Hindlimb muscle (tissue), 1 donor: Measurements from ENCODE around the gene KBTBD2. TPM values are rescaled to one million over a fixed set of nuclear protein-coding genes. Genes with fewer than 3 reads are reported as not detected.
A peak's percentile ranks its signal among the peaks of the same experiment; 100 is the strongest.
"Not testable (repeated sequence)": the region's sequence is repeated elsewhere in the genome, so short reads cannot be mapped to it uniquely, and the experiment has no call there.

ENCODE experiments used
- DNase-seq: peaks from one replicate; pipeline ENCODE4 v3.0.0-alpha.2; 2013
- polyA plus RNA-seq: library from polyadenylated mRNA; unstranded; fragments of 120-200 nt; gene quantifications from one replicate; pipeline ENCODE4 v1.2.1, GENCODE V29; 2013; ENCODE audit not compliant: insufficient read length

Gene KBTBD2
- polyA plus RNA-seq, 1 donor, result 40.4 TPM

GRCh38 chr7:32892521-32893206 is 1.1 kb upstream of the KBTBD2 start:
- DNase-seq, result peak; percentile 61

- peak; percentile 97 for DNase-seq
Observed at GRCh38 chr7:32891800-32892520, 400 bp upstream of the KBTBD2 start.

GRCh38 chr7:32890793-32891042 is 842 bp downstream of the KBTBD2 start:
- no peak for DNase-seq

GRCh38 chr7:32890010-32890792 is 1.4 kb downstream of the KBTBD2 start:
- peak; percentile 61 for DNase-seq

GRCh38 chr7:32888505-32888904 is 3.1 kb downstream of the KBTBD2 start:
- DNase-seq, result no peak

GRCh38 chr7:32887395-32887794 is 4.2 kb downstream of the KBTBD2 start:
- DNase-seq, result no peak

GRCh38 chr7:32881074-32881982 is 10.2 kb downstream of the KBTBD2 start:
- no peak for DNase-seq

- DNase-seq, result no peak
Observed at GRCh38 chr7:32879460-32879859, 12.1 kb downstream of the KBTBD2 start.

- not testable (repeated sequence) for DNase-seq
Observed at GRCh38 chr7:32878023-32878422, 13.5 kb downstream of the KBTBD2 start.

- no peak for DNase-seq
Observed at GRCh38 chr7:32872421-32872820, 19.1 kb downstream of the KBTBD2 start.

- DNase-seq, result no peak
Observed at GRCh38 chr7:32871624-32872371, 19.8 kb downstream of the KBTBD2 start.

- no peak for DNase-seq
Observed at GRCh38 chr7:32870298-32870697, 21.3 kb downstream of the KBTBD2 start.

- DNase-seq, result no peak
Observed at GRCh38 chr7:32869716-32870115, 21.8 kb downstream of the KBTBD2 start.

GRCh38 chr7:32868116-32868515 is 23.4 kb downstream of the KBTBD2 start:
- no peak for DNase-seq

GRCh38 chr7:32865448-32866030 is 26.0 kb downstream of the KBTBD2 start:
- DNase-seq, result no peak

GRCh38 chr7:32863872-32864271 is 27.7 kb downstream of the KBTBD2 start:
- DNase-seq, result not testable (repeated sequence)

- no peak for DNase-seq
Observed at GRCh38 chr7:32860090-32860489, 31.5 kb downstream of the KBTBD2 start.

- no peak for DNase-seq
Observed at GRCh38 chr7:32858648-32859047, 32.9 kb downstream of the KBTBD2 start.

- DNase-seq, result not testable (repeated sequence)
Observed at GRCh38 chr7:32857063-32857462, 34.5 kb downstream of the KBTBD2 start.

- DNase-seq, result not testable (repeated sequence)
Observed at GRCh38 chr7:32855837-32856775, 35.5 kb downstream of the KBTBD2 start.
